ENCODE results near the gene LRP1B.
"Not testable (repeated sequence)": the region's sequence is repeated elsewhere in the genome, so short reads cannot be mapped to it uniquely, and the experiment has no call there.

Gene LRP1B

GRCh38 chr2:141871913-141872634, 258.7 kb downstream of the LRP1B start:
- no peak for DNase-seq

- no peak for DNase-seq
Observed at GRCh38 chr2:141869572-141869971, 261.2 kb downstream of the LRP1B start.

GRCh38 chr2:141863964-141864363, 266.9 kb downstream of the LRP1B start:
- no peak for DNase-seq

GRCh38 chr2:141856215-141856919, 274.4 kb downstream of the LRP1B start:
- DNase-seq = peak in 1 of 3 experiments; percentile 39

- DNase-seq = no peak
Observed at GRCh38 chr2:141848191-141848590, 282.6 kb downstream of the LRP1B start.

GRCh38 chr2:141844231-141844630, 286.6 kb downstream of the LRP1B start:
- no peak for DNase-seq

- no peak for DNase-seq
Observed at GRCh38 chr2:141835103-141835502, 295.7 kb downstream of the LRP1B start.

GRCh38 chr2:141828761-141829160, 302.1 kb downstream of the LRP1B start:
- no peak for DNase-seq

- DNase-seq = no peak
Observed at GRCh38 chr2:141824790-141825189, 306.0 kb downstream of the LRP1B start.

- DNase-seq = no peak
Observed at GRCh38 chr2:141820893-141821292, 309.9 kb downstream of the LRP1B start.

- DNase-seq = not testable (repeated sequence)
Observed at GRCh38 chr2:141815320-141815719, 315.5 kb downstream of the LRP1B start.

- DNase-seq = no peak
Observed at GRCh38 chr2:141814150-141814549, 316.7 kb downstream of the LRP1B start.

GRCh38 chr2:141810148-141810547, 320.7 kb downstream of the LRP1B start:
- DNase-seq = no peak

GRCh38 chr2:141806090-141806489, 324.7 kb downstream of the LRP1B start:
- DNase-seq = no peak

- no peak for DNase-seq
Observed at GRCh38 chr2:141805302-141805701, 325.5 kb downstream of the LRP1B start.

GRCh38 chr2:141796449-141796848, 334.4 kb downstream of the LRP1B start:
- DNase-seq = no peak

GRCh38 chr2:141791521-141791920, 339.3 kb downstream of the LRP1B start:
- no peak for DNase-seq

GRCh38 chr2:141782574-141782973, 348.2 kb downstream of the LRP1B start:
- no peak for DNase-seq

GRCh38 chr2:141778315-141778835, 352.4 kb downstream of the LRP1B start:
- DNase-seq = no peak

- DNase-seq = no peak
Observed at GRCh38 chr2:141770530-141770929, 360.3 kb downstream of the LRP1B start.

GRCh38 chr2:141767691-141768090, 363.1 kb downstream of the LRP1B start:
- no peak for DNase-seq

- DNase-seq = no peak
Observed at GRCh38 chr2:141767051-141767450, 363.8 kb downstream of the LRP1B start.

- peak in 2 of 3 experiments; percentile 18 to 53 for DNase-seq
Observed at GRCh38 chr2:141766225-141766624, 364.6 kb downstream of the LRP1B start.

- no peak for DNase-seq
Observed at GRCh38 chr2:141748616-141749015, 382.2 kb downstream of the LRP1B start.
